A673 (cell line): ENCODE data around the gene SLC25A11. TPM values are rescaled to one million over a fixed set of nuclear protein-coding genes. Genes with fewer than 3 reads are reported as not detected.

Source experiments
- BruUV-seq: library from RNA; stranded (reverse); fragments of 400-500 nt; replicated peaks from 2 replicates; lab custom pipeline; 2021; lab: Mats Ljungman, UMichigan
- CTCF ChIA-PET: fragments of 300-600 bp; sonication (Branson Sonifier 250); formaldehyde crosslinking; loops from one replicate; lab custom pipeline; 2022; ENCODE audit warnings: antibody characterized with exemption; lab: Charles Lee
- POLR2A ChIA-PET: fragments of 300-600 bp; sonication (Branson Sonifier 250); formaldehyde crosslinking; loops from one replicate; lab custom pipeline; 2022; ENCODE audit warnings: antibody characterized with exemption; ENCODE audit not compliant: low non-redundant PET; lab: Charles Lee
- DNase-seq: peaks from one replicate; pipeline ENCODE4 v3.0.0-alpha.2; 2015; ENCODE audit warnings: low spot score
- H3K27ac ChIP-seq: fragments of 200-600 bp; sonication (generic); 2 replicates; pipeline ENCODE4 v1.5.1; 2016; ENCODE audit warnings: mixed run types, low read depth, mild to moderate bottlenecking, mixed read lengths, antibody characterized with exemption, low read length; ENCODE audit not compliant: poor library complexity, severe bottlenecking
- H3K27me3 ChIP-seq: fragments of 200-600 bp; sonication (generic); replicated peaks from 2 replicates; pipeline ENCODE4 v1.6.1; 2017; ENCODE audit warnings: mixed run types, low read depth, mild to moderate bottlenecking, mixed read lengths, antibody characterized with exemption, low read length; ENCODE audit not compliant: insufficient read depth, poor library complexity
- H3K36me3 ChIP-seq: fragments of 200-600 bp; sonication (generic); 2 replicates; pipeline ENCODE4 v1.6.1; 2016; ENCODE audit warnings: mixed run types, mild to moderate bottlenecking, mixed read lengths, antibody characterized with exemption, low read length; ENCODE audit not compliant: insufficient read depth, poor library complexity, severe bottlenecking
- H3K4me1 ChIP-seq: fragments of 200-600 bp; sonication (generic); 2 replicates; pipeline ENCODE4 v1.6.1; 2017; ENCODE audit warnings: mixed run types, mild to moderate bottlenecking, mixed read lengths, antibody characterized with exemption, low read length; ENCODE audit not compliant: insufficient read depth, poor library complexity, severe bottlenecking
- H3K4me3 ChIP-seq: fragments of 200-600 bp; sonication (generic); 2 replicates; pipeline ENCODE4 v1.5.1; 2016; ENCODE audit warnings: low read depth, mixed run types, mild to moderate bottlenecking, mixed read lengths, low read length; ENCODE audit not compliant: poor library complexity, severe bottlenecking
- H3K9me3 ChIP-seq: fragments of 200-600 bp; sonication (generic); 2 replicates; pipeline ENCODE4 v1.6.1; 2016; ENCODE audit warnings: mixed run types, low read depth, mild to moderate bottlenecking, mixed read lengths, antibody characterized with exemption, low read length; ENCODE audit not compliant: poor library complexity, severe bottlenecking
- CTCF ChIP-seq: fragments of 300-800, 200-600 bp; sonication (generic); conservative IDR thresholded peaks from 2 replicates; pipeline ENCODE4 v1.5.1; 2017; ENCODE audit warnings: low read depth, mild to moderate bottlenecking, antibody characterized with exemption, low read length, moderate library complexity, mixed read lengths
- EZH2 ChIP-seq: fragments of 200-600 bp; sonication (generic); IDR thresholded peaks from 2 replicates; pipeline ENCODE4 v1.6.1; 2017; ENCODE audit warnings: borderline replicate concordance, low read depth, mild to moderate bottlenecking, mixed read lengths, antibody characterized with exemption, low read length; ENCODE audit not compliant: poor library complexity, severe bottlenecking
- intact Hi-C: fragments of 100-400 bp; cut with micrococcal nuclease; formaldehyde crosslinking; loops from one replicate; pipeline ENCODE4 v1.10.0; 2022; ENCODE audit not compliant: unreplicated experiment
- total RNA-seq: library from RNA; stranded (reverse); gene quantifications from 2 replicates; pipeline ENCODE4 v1.2.3, GENCODE V29; 2021

The SLC25A11 gene
- total RNA-seq, 1 experiment from 2014 or later, result 113 TPM

GRCh38 chr17:4945176-4945943 lies 5.5 kb upstream of the SLC25A11 start:
- peaks cover 38% of the 10 kb centered on the region for H3K4me1 ChIP-seq
- H3K9me3 ChIP-seq, result no peaks in the 10 kb centered on the region
- POLR2A ChIA-PET, result no interaction called here
- intact Hi-C loops, result no loop called here
- H3K4me3 ChIP-seq, result peak overlapping the region; percentile 100
- H3K27ac ChIP-seq, result peak overlapping the region; percentile 99
- no peaks in the 10 kb centered on the region for H3K27me3 ChIP-seq
- peaks cover 41% of the 10 kb centered on the region for H3K36me3 ChIP-seq
- no TSS peak for BruUV-seq
- peak; percentile 73 for DNase-seq
- CTCF ChIA-PET, result no interaction called here
- TF ChIP-seq CTCF, result no peak

- no peak overlapping the region for H3K4me3 ChIP-seq
- peak overlapping the region; percentile 99 for H3K27ac ChIP-seq
- DNase-seq, result no peak
- peaks cover 35% of the 10 kb centered on the region for H3K4me1 ChIP-seq
- ChIA-PET CTCF (no interaction called here), POLR2A (interaction anchor here (1.0 kb wide), 1 partner anchor 22 kb away, joined by 4 read pairs; no protein-coding TSS in a partner anchor)
- TF ChIP-seq CTCF (no peak), EZH2 (no peak)
- H3K9me3 ChIP-seq, result no peaks in the 10 kb centered on the region
- H3K36me3 ChIP-seq, result peaks cover 41% of the 10 kb centered on the region
- H3K27me3 ChIP-seq, result no peaks in the 10 kb centered on the region
- intact Hi-C loops, result no loop called here
- BruUV-seq, result no TSS peak
These were observed 4.8 kb upstream of the SLC25A11 start for GRCh38 chr17:4944554-4945175.

GRCh38 chr17:4944163-4944553 lies 4.3 kb upstream of the SLC25A11 start:
- TF ChIP-seq CTCF (no peak), EZH2 (no peak)
- CTCF ChIA-PET, result no interaction called here
- Histone ChIP-seq H3K4me1 (peaks cover 35% of the 10 kb centered on the region), H3K9me3 (no peaks in the 10 kb centered on the region), H3K36me3 (peaks cover 41% of the 10 kb centered on the region), H3K27me3 (no peaks in the 10 kb centered on the region), H3K27ac (peak overlapping the region; percentile 99), H3K4me3 (no peak overlapping the region)
- no TSS peak for BruUV-seq
- intact Hi-C loops, result no loop called here
- POLR2A ChIA-PET, result interaction anchor here (1.0 kb wide), 1 partner anchor 23 kb away, joined by 4 read pairs; no protein-coding TSS in a partner anchor
- no peak for DNase-seq
